Measurements from ENCODE around the gene PER3. TPM values are rescaled to one million over a fixed set of nuclear protein-coding genes. Genes with fewer than 3 reads are reported as not detected.

PER3 gene
- total and polyA plus RNA-seq, 9 of the 15 experiments (the other 6 are each of a cell fraction or from before 2014, with no cell fraction given), result 11.9 to 22.5 (median 14.6) TPM

DNA sequence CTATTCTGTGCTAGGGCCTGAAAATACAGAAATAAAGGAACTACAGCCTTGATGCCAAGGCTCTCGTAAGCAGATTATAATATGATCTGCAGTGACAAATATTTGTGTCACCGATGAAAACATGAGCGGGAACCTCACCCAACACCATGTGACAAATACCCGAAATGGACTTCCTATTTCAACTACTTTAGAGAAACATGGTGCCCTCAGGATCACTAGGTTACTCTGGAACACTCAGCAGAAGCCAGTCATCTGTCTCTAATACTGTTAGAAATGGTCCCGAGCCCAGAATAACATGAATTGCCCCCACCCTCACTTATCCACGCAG lies 13.5 kb upstream of the PER3 start (continued):
- TF ChIP-seq, protein P1, sequence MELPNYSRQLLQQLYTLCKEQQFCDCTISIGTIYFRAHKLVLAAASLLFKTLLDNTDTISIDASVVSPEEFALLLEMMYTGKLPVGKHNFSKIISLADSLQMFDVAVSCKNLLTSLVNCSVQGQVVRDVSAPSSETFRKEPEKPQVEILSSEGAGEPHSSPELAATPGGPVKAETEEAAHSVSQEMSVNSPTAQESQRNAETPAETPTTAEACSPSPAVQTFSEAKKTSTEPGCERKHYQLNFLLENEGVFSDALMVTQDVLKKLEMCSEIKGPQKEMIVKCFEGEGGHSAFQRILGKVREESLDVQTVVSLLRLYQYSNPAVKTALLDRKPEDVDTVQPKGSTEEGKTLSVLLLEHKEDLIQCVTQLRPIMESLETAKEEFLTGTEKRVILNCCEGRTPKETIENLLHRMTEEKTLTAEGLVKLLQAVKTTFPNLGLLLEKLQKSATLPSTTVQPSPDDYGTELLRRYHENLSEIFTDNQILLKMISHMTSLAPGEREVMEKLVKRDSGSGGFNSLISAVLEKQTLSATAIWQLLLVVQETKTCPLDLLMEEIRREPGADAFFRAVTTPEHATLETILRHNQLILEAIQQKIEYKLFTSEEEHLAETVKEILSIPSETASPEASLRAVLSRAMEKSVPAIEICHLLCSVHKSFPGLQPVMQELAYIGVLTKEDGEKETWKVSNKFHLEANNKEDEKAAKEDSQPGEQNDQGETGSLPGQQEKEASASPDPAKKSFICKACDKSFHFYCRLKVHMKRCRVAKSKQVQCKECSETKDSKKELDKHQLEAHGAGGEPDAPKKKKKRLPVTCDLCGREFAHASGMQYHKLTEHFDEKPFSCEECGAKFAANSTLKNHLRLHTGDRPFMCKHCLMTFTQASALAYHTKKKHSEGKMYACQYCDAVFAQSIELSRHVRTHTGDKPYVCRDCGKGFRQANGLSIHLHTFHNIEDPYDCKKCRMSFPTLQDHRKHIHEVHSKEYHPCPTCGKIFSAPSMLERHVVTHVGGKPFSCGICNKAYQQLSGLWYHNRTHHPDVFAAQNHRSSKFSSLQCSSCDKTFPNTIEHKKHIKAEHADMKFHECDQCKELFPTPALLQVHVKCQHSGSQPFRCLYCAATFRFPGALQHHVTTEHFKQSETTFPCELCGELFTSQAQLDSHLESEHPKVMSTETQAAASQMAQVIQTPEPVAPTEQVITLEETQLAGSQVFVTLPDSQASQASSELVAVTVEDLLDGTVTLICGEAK (IDR thresholded peaks at IDR 0.05), result no peak
- TF ChIP-seq, protein P1 (CRISPR knock-in tag; IDR thresholded peaks at IDR 0.05), result no peak
- TF ChIP-seq ETS2 (tag; IDR thresholded peaks at IDR 0.05; ENCODE audit: borderline replicate concordance, poor library complexity, severe bottlenecking) (no peak), FOXK2 (conservative IDR thresholded peaks at IDR 0.05 in 1 of 2, IDR thresholded peaks at IDR 0.05 in 1 of 2; ENCODE audit: low read depth in 2 of 2) (peak; percentile 56 to 72; a peak in 3 of 4 replicates), SNIP1 (IDR thresholded peaks at IDR 0.05; ENCODE audit: low read depth) (no peak), FOXK1 (CRISPR knock-in tag; IDR thresholded peaks at IDR 0.05; ENCODE audit: borderline replicate concordance) (no peak), HNRNPH1 (optimal IDR thresholded peaks at IDR 0.05; ENCODE audit: low read depth, low read length) (no peak), TAL1 (IDR thresholded peaks at IDR 0.05) (no peak), NFE2 (IDR thresholded peaks at IDR 0.05; ENCODE audit: low read depth) (no peak), ZNF140 (CRISPR knock-in tag; IDR thresholded peaks at IDR 0.05) (no peak), ETV5 (CRISPR knock-in tag; IDR thresholded peaks at IDR 0.05; ENCODE audit: low read depth) (0 out of 2 replicates have a peak, but pooled peaks have one; percentile 58), SMC3 (conservative IDR thresholded peaks at IDR 0.05; ENCODE audit: insufficient read depth, low read depth, low read length) (no peak), ZNF561 (CRISPR knock-in tag; conservative IDR thresholded peaks at IDR 0.05) (no peak), PTBP1 (IDR thresholded peaks at IDR 0.05; ENCODE audit: low read depth, low read length) (no peak), EZH2 (IDR thresholded peaks at IDR 0.05; ENCODE audit: borderline replicate concordance, low read depth, low read length) (no peak), NR1H2 (CRISPR knock-in tag; IDR thresholded peaks at IDR 0.05) (no peak), ZNF586 (CRISPR knock-in tag; conservative IDR thresholded peaks at IDR 0.05) (no peak)
- TF ChIP-seq, protein P2, sequence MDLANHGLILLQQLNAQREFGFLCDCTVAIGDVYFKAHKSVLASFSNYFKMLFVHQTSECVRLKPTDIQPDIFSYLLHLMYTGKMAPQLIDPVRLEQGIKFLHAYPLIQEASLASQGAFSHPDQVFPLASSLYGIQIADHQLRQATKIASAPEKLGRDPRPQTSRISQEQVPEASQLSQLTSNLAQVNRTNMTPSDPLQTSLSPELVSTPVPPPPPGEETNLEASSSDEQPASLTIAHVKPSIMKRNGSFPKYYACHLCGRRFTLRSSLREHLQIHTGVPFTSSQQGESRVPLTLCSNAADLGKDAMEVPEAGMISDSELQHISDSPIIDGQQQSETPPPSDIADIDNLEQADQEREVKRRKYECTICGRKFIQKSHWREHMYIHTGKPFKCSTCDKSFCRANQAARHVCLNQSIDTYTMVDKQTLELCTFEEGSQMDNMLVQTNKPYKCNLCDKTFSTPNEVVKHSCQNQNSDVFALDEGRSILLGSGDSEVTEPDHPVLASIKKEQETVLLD (IDR thresholded peaks at IDR 0.05), result no peak
- TF ChIP-seq, protein P3, sequence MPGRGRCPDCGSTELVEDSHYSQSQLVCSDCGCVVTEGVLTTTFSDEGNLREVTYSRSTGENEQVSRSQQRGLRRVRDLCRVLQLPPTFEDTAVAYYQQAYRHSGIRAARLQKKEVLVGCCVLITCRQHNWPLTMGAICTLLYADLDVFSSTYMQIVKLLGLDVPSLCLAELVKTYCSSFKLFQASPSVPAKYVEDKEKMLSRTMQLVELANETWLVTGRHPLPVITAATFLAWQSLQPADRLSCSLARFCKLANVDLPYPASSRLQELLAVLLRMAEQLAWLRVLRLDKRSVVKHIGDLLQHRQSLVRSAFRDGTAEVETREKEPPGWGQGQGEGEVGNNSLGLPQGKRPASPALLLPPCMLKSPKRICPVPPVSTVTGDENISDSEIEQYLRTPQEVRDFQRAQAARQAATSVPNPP (IDR thresholded peaks at IDR 0.05; ENCODE audit: borderline replicate concordance, insufficient read depth, insufficient read length), result no peak

Data from K562 (cell line).